Measurements from ENCODE around the gene COMMD4. TPM values are rescaled to one million over a fixed set of nuclear protein-coding genes. Genes with fewer than 3 reads are reported as not detected.

Gene COMMD4
- total RNA-seq, 2 experiments from 2014 or later = 123 to 133 TPM

- TF ChIP-seq CTCF (conservative IDR thresholded peaks at IDR 0.05; ENCODE audit: low read length) (no peak), EZH2phosphoT487 (IDR thresholded peaks at IDR 0.05; ENCODE audit: borderline replicate concordance, low read depth, low read length) (no peak)
- H3K36me3 ChIP-seq (ENCODE audit: insufficient read depth, low read length) = peaks cover 38% of the 10 kb centered on the region
- H3K27ac ChIP-seq (ENCODE audit: low read depth, low read length, poor library complexity, severe bottlenecking) = peak overlapping the region; percentile 89
- DNase-seq (ENCODE audit: low spot score) = peak; percentile 96
- peak overlapping the region; percentile 68; the same call in 1 of the 2 replicates for H2AFZ ChIP-seq (ENCODE audit: low read length)
- peak overlapping the region; percentile 88 for H3K4me3 ChIP-seq (ENCODE audit: low read depth, low read length, poor library complexity, severe bottlenecking)
- H3K9me3 ChIP-seq (ENCODE audit: low read length) = no peaks in the 10 kb centered on the region; the same call in 1 of the 2 replicates
- no peaks in the 10 kb centered on the region for H3K9me2 ChIP-seq (ENCODE audit: insufficient read depth, low read length)
- peaks cover 50% of the 10 kb centered on the region for H3K4me1 ChIP-seq (ENCODE audit: insufficient read depth, low read length, poor library complexity, severe bottlenecking)
- BruUV-seq (replicated peaks) = no TSS peak
- peak overlapping the region; percentile 89 for H3K4me2 ChIP-seq (ENCODE audit: low read length)
- POLR2A ChIA-PET = interaction anchor here (0.6 to 1.1 kb wide), 3 partner anchors 21 to 333 kb away, joined by 3 read pairs; partner anchors contain the start of gene MAN2C1
- CTCF ChIA-PET (ENCODE audit: unreplicated experiment) = interaction anchor here (0.6 to 1.1 kb wide), 2 partner anchors 12 to 107 kb away, joined by 3 to 4 read pairs; no protein-coding TSS in a partner anchor
- H4K20me1 ChIP-seq (ENCODE audit: insufficient read depth, low read length) = no peaks in the 10 kb centered on the region
- H3K79me2 ChIP-seq (ENCODE audit: insufficient read depth, low read depth, low read length) = no peaks in the 10 kb centered on the region
- intact Hi-C loops (cut with micrococcal nuclease; ENCODE audit: unreplicated experiment) = loop anchor here (1.0 to 5.0 kb wide), 3 partner anchors 21 to 295 kb away; partner anchors contain the start of genes IMP3 and MAN2C1
These were observed 11.6 kb downstream of the COMMD4 start for GRCh38 chr15:75347222-75348033.

- peak overlapping the region; percentile 68; the same call in 1 of the 2 replicates for H2AFZ ChIP-seq (ENCODE audit: low read length)
- no peak for DNase-seq (ENCODE audit: low spot score)
- H3K9me3 ChIP-seq (ENCODE audit: low read length) = no peaks in the 10 kb centered on the region; the same call in 1 of the 2 replicates
- CTCF ChIA-PET (ENCODE audit: unreplicated experiment) = interaction anchor here (0.6 to 1.1 kb wide), 2 partner anchors 13 to 106 kb away, joined by 3 to 4 read pairs; no protein-coding TSS in a partner anchor
- intact Hi-C loops (cut with micrococcal nuclease; ENCODE audit: unreplicated experiment) = loop anchor here (5.0 kb wide), 1 partner anchor 294 kb away; the partner anchor contains the start of gene IMP3
- no peaks in the 10 kb centered on the region for H3K79me2 ChIP-seq (ENCODE audit: insufficient read depth, low read depth, low read length)
- peak overlapping the region; percentile 89 for H3K27ac ChIP-seq (ENCODE audit: low read depth, low read length, poor library complexity, severe bottlenecking)
- no TSS peak for BruUV-seq (replicated peaks)
- H3K4me1 ChIP-seq (ENCODE audit: insufficient read depth, low read length, poor library complexity, severe bottlenecking) = peaks cover 50% of the 10 kb centered on the region
- no peaks in the 10 kb centered on the region for H4K20me1 ChIP-seq (ENCODE audit: insufficient read depth, low read length)
- TF ChIP-seq EZH2phosphoT487 (IDR thresholded peaks at IDR 0.05; ENCODE audit: borderline replicate concordance, low read depth, low read length) = no peak
- TF ChIP-seq CTCF (conservative IDR thresholded peaks at IDR 0.05; ENCODE audit: low read length) = no peak
- POLR2A ChIA-PET = interaction anchor here (1.0 to 1.1 kb wide), 2 partner anchors 20 to 22 kb away, joined by 3 read pairs; partner anchors contain the start of gene MAN2C1
- peaks cover 44% of the 10 kb centered on the region for H3K36me3 ChIP-seq (ENCODE audit: insufficient read depth, low read length)
- H3K9me2 ChIP-seq (ENCODE audit: insufficient read depth, low read length) = no peaks in the 10 kb centered on the region
- peak overlapping the region; percentile 89 for H3K4me2 ChIP-seq (ENCODE audit: low read length)
- H3K4me3 ChIP-seq (ENCODE audit: low read depth, low read length, poor library complexity, severe bottlenecking) = peak overlapping the region; percentile 88
These were observed 12.2 kb downstream of the COMMD4 start for GRCh38 chr15:75348034-75348561.

Measured in OCI-LY7 (cell line).